Transverse colon (tissue), 4 donors: Measurements from ENCODE around the gene PSMG1.

Experiments used
- POLR2AphosphoS5 ChIP-seq, 3 donors: sonication (generic); formaldehyde crosslinking; IDR thresholded peaks; one replicate each; pipeline ENCODE4 v1.6.1; 2016; ENCODE audit warnings: antibody characterized with exemption in 3 of 3
- TF ChIP-seq, protein P1 (sequence below), 5 experiments: fragments of 200-600 bp in 3 of 5; fragments of 450-650 bp in 2 of 5; sonication (generic) in 3 of 5; IDR thresholded peaks; 1 replicate in 2 of 5; 2 replicates in 3 of 5; pipeline ENCODE4 v1.5.1; 2016 to 2017; ENCODE audit warnings: antibody characterized with exemption in 5 of 5, inconsistent platforms in 3 of 5, mild to moderate bottlenecking in 2 of 5, moderate library complexity in 1 of 5

DNA sequence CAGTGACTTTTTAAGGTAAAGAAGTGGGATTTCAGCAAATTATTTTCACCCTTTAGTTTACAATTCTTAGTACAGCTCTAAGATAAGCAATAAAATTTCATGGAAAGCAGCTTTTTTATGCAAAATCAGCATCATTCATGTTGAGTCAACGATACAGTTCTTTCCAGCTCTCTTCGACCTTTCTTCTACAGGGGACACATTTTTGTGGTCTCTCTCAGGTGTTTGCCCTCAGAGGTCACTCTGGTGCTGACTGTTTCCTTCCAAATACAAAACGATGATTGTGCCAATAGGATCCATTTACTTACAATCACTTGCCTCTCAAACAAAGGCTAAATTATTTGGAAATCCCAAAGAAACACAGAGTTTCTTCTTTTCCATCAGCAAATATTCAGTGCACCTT lies 51.0 kb downstream of the PSMG1 start:
- TF ChIP-seq, protein P1, sequence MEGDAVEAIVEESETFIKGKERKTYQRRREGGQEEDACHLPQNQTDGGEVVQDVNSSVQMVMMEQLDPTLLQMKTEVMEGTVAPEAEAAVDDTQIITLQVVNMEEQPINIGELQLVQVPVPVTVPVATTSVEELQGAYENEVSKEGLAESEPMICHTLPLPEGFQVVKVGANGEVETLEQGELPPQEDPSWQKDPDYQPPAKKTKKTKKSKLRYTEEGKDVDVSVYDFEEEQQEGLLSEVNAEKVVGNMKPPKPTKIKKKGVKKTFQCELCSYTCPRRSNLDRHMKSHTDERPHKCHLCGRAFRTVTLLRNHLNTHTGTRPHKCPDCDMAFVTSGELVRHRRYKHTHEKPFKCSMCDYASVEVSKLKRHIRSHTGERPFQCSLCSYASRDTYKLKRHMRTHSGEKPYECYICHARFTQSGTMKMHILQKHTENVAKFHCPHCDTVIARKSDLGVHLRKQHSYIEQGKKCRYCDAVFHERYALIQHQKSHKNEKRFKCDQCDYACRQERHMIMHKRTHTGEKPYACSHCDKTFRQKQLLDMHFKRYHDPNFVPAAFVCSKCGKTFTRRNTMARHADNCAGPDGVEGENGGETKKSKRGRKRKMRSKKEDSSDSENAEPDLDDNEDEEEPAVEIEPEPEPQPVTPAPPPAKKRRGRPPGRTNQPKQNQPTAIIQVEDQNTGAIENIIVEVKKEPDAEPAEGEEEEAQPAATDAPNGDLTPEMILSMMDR (IDR thresholded peaks at IDR 0.05) = no peak
- no peak for TF ChIP-seq POLR2AphosphoS5 (IDR thresholded peaks at IDR 0.05)
